GM21529 (cell line): ENCODE data around the gene CDC42BPB.
"Not testable (repeated sequence)": the region's sequence is repeated elsewhere in the genome, so short reads cannot be mapped to it uniquely, and the experiment has no call there.

Source experiments
- ATAC-seq: cut with Tn5 transposase; IDR thresholded peaks from one replicate; pipeline ENCODE4 v1.9.1; 2021; ENCODE audit not compliant: unreplicated experiment

The CDC42BPB gene

GRCh38 chr14:102931580-102932285 lies 125.6 kb downstream of the CDC42BPB start:
- ATAC-seq, result no peak

GRCh38 chr14:102930753-102931579 lies 126.4 kb downstream of the CDC42BPB start:
- ATAC-seq, result no peak

GRCh38 chr14:102930138-102930752 lies 127.1 kb downstream of the CDC42BPB start:
- ATAC-seq, result no peak

- no peak for ATAC-seq
Observed at GRCh38 chr14:102929241-102930137, 127.9 kb downstream of the CDC42BPB start.

GRCh38 chr14:102928412-102929240 lies 128.7 kb downstream of the CDC42BPB start:
- ATAC-seq, result peak; percentile 57

- no peak for ATAC-seq
Observed at GRCh38 chr14:102927878-102928411, 129.4 kb downstream of the CDC42BPB start.

- ATAC-seq, result no peak
Observed at GRCh38 chr14:102927346-102927877, 129.9 kb downstream of the CDC42BPB start.

- not testable (repeated sequence) for ATAC-seq
Observed at GRCh38 chr14:102926840-102927239, 130.5 kb downstream of the CDC42BPB start.

- ATAC-seq, result no peak
Observed at GRCh38 chr14:102926104-102926503, 131.2 kb downstream of the CDC42BPB start.

- ATAC-seq, result no peak
Observed at GRCh38 chr14:102925646-102926045, 131.7 kb downstream of the CDC42BPB start.

- ATAC-seq, result no peak
Observed at GRCh38 chr14:102924632-102925588, 132.4 kb downstream of the CDC42BPB start.

GRCh38 chr14:102923925-102924486 lies 133.3 kb downstream of the CDC42BPB start:
- ATAC-seq, result no peak

- no peak for ATAC-seq
Observed at GRCh38 chr14:102923201-102923924, 134.0 kb downstream of the CDC42BPB start.

GRCh38 chr14:102922490-102923200 lies 134.7 kb downstream of the CDC42BPB start, which contains the start of gene AMN:
Gene AMN, plus strand, starts transcription at chr14:102922663. Its CDS starts 26 bp downstream, at chr14:102922689.
- no peak for ATAC-seq

GRCh38 chr14:102920998-102921304 lies 136.4 kb downstream of the CDC42BPB start:
- no peak for ATAC-seq

GRCh38 chr14:102920273-102920997 lies 136.9 kb downstream of the CDC42BPB start:
- ATAC-seq, result no peak
